ENCODE results near the gene DDX47. TPM values are rescaled to one million over a fixed set of nuclear protein-coding genes. Genes with fewer than 3 reads are reported as not detected.

The DDX47 gene
- total and polyA plus RNA-seq, 8 donors, result 17.9 to 34.5 (median 26.2) TPM

DNA sequence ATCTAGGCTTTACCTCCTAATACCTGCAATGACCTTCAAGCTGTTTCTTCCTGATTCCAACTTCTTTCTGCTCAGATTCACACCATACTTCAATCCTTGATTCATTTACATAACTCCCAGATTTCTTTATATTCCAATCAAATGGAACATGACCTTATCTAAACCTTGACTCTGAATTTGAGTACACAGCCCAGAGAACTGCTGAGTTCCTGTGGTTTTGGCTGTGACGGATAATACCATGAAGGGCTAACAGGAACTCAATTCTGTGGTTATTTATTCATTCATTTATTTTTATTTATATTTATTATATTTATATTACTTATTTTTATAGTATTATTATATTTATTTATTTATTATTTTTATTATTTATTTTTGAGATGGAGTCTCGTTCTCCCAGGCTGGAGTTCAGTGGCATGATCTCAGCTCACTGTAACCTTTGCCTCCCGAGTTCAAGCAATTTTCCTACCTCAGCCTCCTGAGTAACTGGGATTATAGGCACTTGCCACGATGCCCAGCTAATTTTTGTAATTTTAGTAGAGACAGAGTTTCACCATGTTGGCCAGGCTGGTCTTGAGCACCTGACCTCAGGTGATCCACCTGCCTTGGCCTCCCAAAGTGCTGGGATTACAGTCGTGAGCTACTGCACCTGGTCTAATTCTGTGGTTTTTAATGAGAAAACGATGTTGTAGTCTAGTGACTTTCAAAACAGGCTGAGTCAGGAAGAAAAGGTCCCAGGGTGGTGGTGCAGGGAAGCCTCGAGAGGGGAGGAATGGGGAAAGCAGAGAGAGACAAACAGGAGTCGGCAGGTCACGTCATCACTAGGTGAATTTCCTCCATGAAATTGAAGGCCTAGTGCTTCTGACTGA is 16.0 kb upstream of the DDX47 start:
- H3K36me3 ChIP-seq, result no peaks in the 10 kb centered on the region
- H3K9me3 ChIP-seq, result no peaks in the 10 kb centered on the region
- H3K4me1 ChIP-seq, result no peaks in the 10 kb centered on the region
- TF ChIP-seq, protein P1, sequence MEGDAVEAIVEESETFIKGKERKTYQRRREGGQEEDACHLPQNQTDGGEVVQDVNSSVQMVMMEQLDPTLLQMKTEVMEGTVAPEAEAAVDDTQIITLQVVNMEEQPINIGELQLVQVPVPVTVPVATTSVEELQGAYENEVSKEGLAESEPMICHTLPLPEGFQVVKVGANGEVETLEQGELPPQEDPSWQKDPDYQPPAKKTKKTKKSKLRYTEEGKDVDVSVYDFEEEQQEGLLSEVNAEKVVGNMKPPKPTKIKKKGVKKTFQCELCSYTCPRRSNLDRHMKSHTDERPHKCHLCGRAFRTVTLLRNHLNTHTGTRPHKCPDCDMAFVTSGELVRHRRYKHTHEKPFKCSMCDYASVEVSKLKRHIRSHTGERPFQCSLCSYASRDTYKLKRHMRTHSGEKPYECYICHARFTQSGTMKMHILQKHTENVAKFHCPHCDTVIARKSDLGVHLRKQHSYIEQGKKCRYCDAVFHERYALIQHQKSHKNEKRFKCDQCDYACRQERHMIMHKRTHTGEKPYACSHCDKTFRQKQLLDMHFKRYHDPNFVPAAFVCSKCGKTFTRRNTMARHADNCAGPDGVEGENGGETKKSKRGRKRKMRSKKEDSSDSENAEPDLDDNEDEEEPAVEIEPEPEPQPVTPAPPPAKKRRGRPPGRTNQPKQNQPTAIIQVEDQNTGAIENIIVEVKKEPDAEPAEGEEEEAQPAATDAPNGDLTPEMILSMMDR (IDR thresholded peaks at IDR 0.05), result no peak
- no peak overlapping the region for H3K4me3 ChIP-seq
- no peak for FAIRE-seq
- 78 to 80% methylated on average over 9 of the region's 9 CpGs for WGBS, 2 donors
- DNase-seq, result no peak
- no peak for ATAC-seq
- intact Hi-C loops (cut with DNase I), result no loop called here
- H3K27ac ChIP-seq, result no peak overlapping the region
- H3K27me3 ChIP-seq, result no peaks in the 10 kb centered on the region

- no peak for ATAC-seq
- intact Hi-C loops (cut with DNase I), result no loop called here
- Histone ChIP-seq H3K9me3 (no peaks in the 10 kb centered on the region), H3K27me3 (no peaks in the 10 kb centered on the region), H3K36me3 (no peaks in the 10 kb centered on the region), H3K4me1 (no peaks in the 10 kb centered on the region), H3K27ac (no peak overlapping the region), H3K4me3 (no peak overlapping the region)
- TF ChIP-seq, protein P1 (IDR thresholded peaks at IDR 0.05), result no peak
- DNase-seq, result no peak
- WGBS, 2 donors, result 89 to 93% methylated on average over 3 of the region's 3 CpGs
- no peak for FAIRE-seq
Observed at GRCh38 chr12:12797794-12798152, 15.4 kb upstream of the DDX47 start.

- TF ChIP-seq, protein P1 (IDR thresholded peaks at IDR 0.05), result no peak
- FAIRE-seq (no peak), ATAC-seq (no peak), DNase-seq (no peak)
- no peaks in the 10 kb centered on the region for H3K36me3 ChIP-seq
- H3K27me3 ChIP-seq, result no peaks in the 10 kb centered on the region
- H3K4me3 ChIP-seq, result no peak overlapping the region
- H3K4me1 ChIP-seq, result peaks cover 0 to 2% (median 0%) of the 10 kb centered on the region in 3 donors
- H3K27ac ChIP-seq, result no peak overlapping the region
- H3K9me3 ChIP-seq, result no peaks in the 10 kb centered on the region
- WGBS, 2 donors, result 84 to 95% methylated on average over 1 of the region's 1 CpG
- intact Hi-C loops (cut with DNase I), result no loop called here
Observed at GRCh38 chr12:12798480-12798879, 14.7 kb upstream of the DDX47 start.

DNA sequence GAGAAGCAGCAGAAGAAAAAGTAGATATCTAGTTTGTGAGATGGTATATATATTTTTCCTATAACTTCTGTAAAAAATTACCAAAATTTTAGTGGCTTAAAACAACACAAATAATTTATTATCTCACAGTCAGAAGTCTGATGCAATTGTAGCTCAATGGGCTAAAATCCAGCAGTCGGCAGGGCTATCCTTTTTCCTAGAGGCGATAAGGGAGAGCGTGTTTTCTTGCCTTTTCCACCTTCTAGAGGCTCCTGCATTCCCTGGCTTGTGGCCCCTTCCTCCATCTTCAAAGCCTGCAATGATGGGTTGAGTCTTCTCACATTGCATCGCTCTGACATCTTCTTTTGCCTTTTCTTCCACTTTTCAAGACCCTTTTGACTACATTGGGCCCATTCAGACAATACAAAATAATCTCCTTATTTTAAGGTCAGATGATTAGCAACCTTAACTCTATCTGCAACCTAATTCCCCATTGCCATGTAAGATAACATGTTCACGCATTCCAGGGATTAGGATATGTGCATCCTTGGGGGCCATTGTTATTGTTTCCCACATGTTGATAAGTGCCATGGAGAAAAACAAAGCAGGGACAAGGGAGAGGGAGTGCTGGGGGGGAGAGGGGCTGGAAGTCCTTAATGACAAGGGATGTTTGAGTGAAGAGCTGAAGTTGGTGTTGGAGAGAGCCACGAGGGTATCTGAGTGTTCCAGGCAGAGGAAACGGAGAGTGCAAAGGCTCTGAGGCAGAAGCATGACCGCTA is 13.8 kb upstream of the DDX47 start:
- WGBS, 2 donors, result 65 to 69% methylated on average over 8 of the region's 8 CpGs
- H3K27me3 ChIP-seq, result no peaks in the 10 kb centered on the region
- intact Hi-C loops (cut with DNase I), result no loop called here

More for the DNA sequence above, 13.8 kb upstream of the DDX47 start:
- FAIRE-seq, result no peak
- no peak for ATAC-seq
- Histone ChIP-seq H3K4me1 (peaks cover 0 to 7% (median 0%) of the 10 kb centered on the region in 3 donors), H3K9me3 (no peaks in the 10 kb centered on the region), H3K4me3 (no peak overlapping the region), H3K36me3 (no peaks in the 10 kb centered on the region), H3K27ac (no peak overlapping the region)
- DNase-seq, result no peak
- TF ChIP-seq, protein P1 (IDR thresholded peaks at IDR 0.05), result no peak

All from pancreas (tissue), 10 donors.